Measurements from ENCODE around the gene ATP6V0B. TPM values are rescaled to one million over a fixed set of nuclear protein-coding genes. Genes with fewer than 3 reads are reported as not detected.

Gene ATP6V0B
- total and polyA plus RNA-seq, 5 experiments from 2014 or later: 55.8 to 213 (median 149) TPM

GRCh38 chr1:43981636-43982035 is 6.9 kb downstream of the ATP6V0B start:
- Mint-ChIP-seq H3K4me1 (peaks cover 26 to 35% (median 29%) of the 10 kb centered on the region in 4 donors), H3K9me3 (no peaks in the 10 kb centered on the region), H3K4me3 (peak overlapping the region in 1 of 10 donors; percentile 40), H3K27ac (no peak overlapping the region), H3K27me3 (peaks cover 3 to 19% (median 11%) of the 10 kb centered on the region in 5 donors), H3K36me3 (peaks cover 0 to 23% (median 10%) of the 10 kb centered on the region in 3 donors)
- ATAC-seq (no peak), DNase-seq (no peak)
- POLR2A ChIA-PET: no interaction called here

GRCh38 chr1:43982241-43982640 is 7.5 kb downstream of the ATP6V0B start:
- H3K27me3 Mint-ChIP-seq: peaks cover 3 to 19% (median 11%) of the 10 kb centered on the region in 5 donors
- peaks cover 0 to 17% (median 4%) of the 10 kb centered on the region in 3 donors for H3K36me3 Mint-ChIP-seq
- POLR2A ChIA-PET: no interaction called here
- ATAC-seq: no peak
- DNase-seq: no peak
- no peak overlapping the region for H3K27ac Mint-ChIP-seq
- no peaks in the 10 kb centered on the region for H3K9me3 Mint-ChIP-seq
- no peak overlapping the region for H3K4me3 Mint-ChIP-seq
- H3K4me1 Mint-ChIP-seq: peaks cover 20 to 29% (median 23%) of the 10 kb centered on the region in 4 donors

DNA sequence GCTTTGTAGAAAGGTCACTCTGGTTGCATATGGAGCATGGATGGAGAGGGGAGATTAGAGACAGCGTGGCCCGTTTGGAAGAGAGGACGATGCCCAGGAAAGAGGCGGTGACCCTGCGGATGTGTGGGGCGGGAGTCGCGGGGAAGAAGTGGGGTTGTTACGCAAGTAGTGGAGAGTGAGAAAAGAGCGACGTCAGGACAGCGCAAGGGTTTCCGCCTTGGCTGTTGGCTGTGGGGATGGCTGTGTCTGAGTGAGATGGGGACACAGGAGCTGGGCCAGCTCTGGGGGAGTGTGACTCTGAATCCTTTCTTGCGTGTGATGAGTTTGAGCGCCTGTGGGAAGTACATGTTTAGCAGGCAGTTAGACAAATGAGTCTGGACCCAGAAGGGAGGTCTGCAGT is 8.0 kb downstream of the ATP6V0B start:
- ATAC-seq: no peak
- peaks cover 0 to 11% (median 3%) of the 10 kb centered on the region in 3 donors for H3K36me3 Mint-ChIP-seq
- H3K27me3 Mint-ChIP-seq: peaks cover 3 to 19% (median 11%) of the 10 kb centered on the region in 5 donors
- H3K4me1 Mint-ChIP-seq: peaks cover 14 to 23% (median 18%) of the 10 kb centered on the region in 4 donors
- POLR2A ChIA-PET: no interaction called here
- no peak for DNase-seq
- H3K4me3 Mint-ChIP-seq: peak overlapping the region in 1 of 10 donors; percentile 4
- no peaks in the 10 kb centered on the region for H3K9me3 Mint-ChIP-seq
- H3K27ac Mint-ChIP-seq: no peak overlapping the region

GRCh38 chr1:43983253-43983899 is 8.6 kb downstream of the ATP6V0B start:
- Mint-ChIP-seq H3K27me3 (peaks cover 3 to 19% (median 11%) of the 10 kb centered on the region in 5 donors), H3K4me1 (peaks cover 8 to 18% (median 14%) of the 10 kb centered on the region in 4 donors), H3K4me3 (peak overlapping the region in 2 of 10 donors; percentile 5 to 20), H3K36me3 (peaks cover 0 to 6% (median 3%) of the 10 kb centered on the region in 3 donors), H3K9me3 (no peaks in the 10 kb centered on the region), H3K27ac (peak overlapping the region in 1 of 10 donors; percentile 12)
- POLR2A ChIA-PET: no interaction called here
- DNase-seq (no peak), ATAC-seq (no peak)

DNA sequence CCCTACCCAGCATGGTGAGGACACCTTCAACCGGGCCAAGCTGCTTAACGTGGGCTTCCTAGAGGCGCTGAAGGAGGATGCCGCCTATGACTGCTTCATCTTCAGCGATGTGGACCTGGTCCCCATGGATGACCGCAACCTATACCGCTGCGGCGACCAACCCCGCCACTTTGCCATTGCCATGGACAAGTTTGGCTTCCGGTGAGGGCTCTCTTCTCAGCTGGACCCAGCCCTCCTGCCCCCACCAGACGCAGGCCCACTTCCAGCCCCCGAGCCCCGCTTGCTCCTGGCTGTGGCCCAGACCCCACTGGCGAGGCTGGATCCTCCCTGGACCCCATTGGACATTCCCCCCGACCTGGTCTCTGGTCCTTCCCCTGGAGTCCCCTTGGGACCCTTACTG is 10.1 kb downstream of the ATP6V0B start:
- no peak for ATAC-seq
- Mint-ChIP-seq H3K36me3 (peaks cover 0 to under 1% (median 0%) of the 10 kb centered on the region in 3 donors), H3K27me3 (peaks cover 3 to 12% (median 11%) of the 10 kb centered on the region in 5 donors), H3K9me3 (no peaks in the 10 kb centered on the region), H3K4me1 (peaks cover 2 to 10% (median 7%) of the 10 kb centered on the region in 4 donors), H3K4me3 (no peak overlapping the region), H3K27ac (no peak overlapping the region)
- POLR2A ChIA-PET: no interaction called here
- DNase-seq: no peak

- Mint-ChIP-seq H3K4me3 (peak overlapping the region in 1 of 10 donors; percentile 34), H3K27me3 (peaks cover 0 to 5% (median under 1%) of the 10 kb centered on the region in 5 donors), H3K27ac (peak overlapping the region in 1 of 10 donors; percentile 49), H3K36me3 (no peaks in the 10 kb centered on the region), H3K9me3 (no peaks in the 10 kb centered on the region), H3K4me1 (peaks cover 3 to 4% (median 3%) of the 10 kb centered on the region in 4 donors)
- POLR2A ChIA-PET: no interaction called here
- DNase-seq (no peak), ATAC-seq (no peak)
Measured at GRCh38 chr1:43985984-43986595, 11.3 kb downstream of the ATP6V0B start.

- ATAC-seq (no peak), DNase-seq (no peak)
- peak overlapping the region in 1 of 10 donors; percentile 34 for H3K4me3 Mint-ChIP-seq
- no peaks in the 10 kb centered on the region for H3K9me3 Mint-ChIP-seq
- H3K36me3 Mint-ChIP-seq: no peaks in the 10 kb centered on the region
- peaks cover 6 to 9% (median 7%) of the 10 kb centered on the region in 4 donors for H3K4me1 Mint-ChIP-seq
- POLR2A ChIA-PET: interaction anchor here (2.2 kb wide), 1 partner anchor 11 kb away, joined by 8 read pairs; the partner anchor contains the start of gene ATP6V0B
- H3K27ac Mint-ChIP-seq: no peak overlapping the region
- peaks cover 0 to 3% (median 0%) of the 10 kb centered on the region in 5 donors for H3K27me3 Mint-ChIP-seq
Measured at GRCh38 chr1:43986712-43987111, 12.0 kb downstream of the ATP6V0B start.

DNA sequence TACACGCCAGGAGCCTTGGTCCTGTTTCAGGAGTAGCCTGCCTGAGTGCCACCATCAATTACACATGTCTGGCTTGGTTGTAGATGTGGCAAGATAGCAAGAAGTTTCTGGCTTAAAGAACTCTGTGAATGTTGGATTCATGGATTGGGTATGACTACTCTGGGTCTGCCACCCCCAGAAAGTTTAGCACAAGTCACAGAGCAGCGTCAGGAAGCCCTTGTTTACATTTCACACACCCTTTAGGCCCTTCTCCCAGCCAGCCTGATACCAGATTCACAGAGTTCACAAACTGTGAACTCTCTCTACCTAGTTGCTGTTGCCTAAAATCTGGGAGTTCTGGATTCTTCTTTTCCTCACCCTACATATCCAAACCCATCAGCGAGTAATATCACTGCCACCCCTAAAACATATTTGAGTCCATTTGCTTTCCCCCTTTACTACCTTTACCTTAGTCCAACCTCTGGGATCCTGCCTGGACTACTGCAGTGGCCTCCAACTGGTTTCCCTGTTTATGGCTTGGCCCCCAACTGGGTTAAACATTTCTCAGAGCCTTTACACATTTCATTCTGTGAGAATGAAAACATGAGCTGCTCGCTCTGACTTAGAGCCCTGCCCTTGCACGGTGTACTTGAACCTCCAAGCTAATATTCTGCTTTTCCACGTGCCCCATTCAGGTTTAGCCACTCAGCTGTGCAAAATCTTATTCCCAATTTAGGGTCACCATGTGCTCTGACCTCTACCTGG is 12.6 kb downstream of the ATP6V0B start:
- no peak for ATAC-seq
- no peaks in the 10 kb centered on the region for H3K9me3 Mint-ChIP-seq
- peaks cover 10 to 15% (median 12%) of the 10 kb centered on the region in 4 donors for H3K4me1 Mint-ChIP-seq
- no peak for DNase-seq
- H3K36me3 Mint-ChIP-seq: no peaks in the 10 kb centered on the region
- no peaks in the 10 kb centered on the region for H3K27me3 Mint-ChIP-seq
- no peak overlapping the region for H3K4me3 Mint-ChIP-seq
- POLR2A ChIA-PET: interaction anchor here (2.2 kb wide), 1 partner anchor 12 kb away, joined by 8 read pairs; the partner anchor contains the start of gene ATP6V0B
- no peak overlapping the region for H3K27ac Mint-ChIP-seq

GRCh38 chr1:43990271-43991199 is 15.8 kb downstream of the ATP6V0B start:
- Mint-ChIP-seq H3K27me3 (no peaks in the 10 kb centered on the region), H3K27ac (peak overlapping the region in 6 of 10 donors; percentile 24 to 90 (median 86)), H3K4me3 (peak overlapping the region; percentile 87 to 96 (median 94)), H3K4me1 (peaks cover 15 to 20% (median 18%) of the 10 kb centered on the region in 4 donors), H3K36me3 (no peaks in the 10 kb centered on the region), H3K9me3 (no peaks in the 10 kb centered on the region)
- peak in 1 of 2 donors; percentile 3 for ATAC-seq
- POLR2A ChIA-PET: interaction anchor here (1.0 to 2.4 kb wide), 2 partner anchors 16 to 45 kb away, joined by 3 to 12 read pairs; partner anchors contain the start of gene ATP6V0B
- DNase-seq: no peak

DNA sequence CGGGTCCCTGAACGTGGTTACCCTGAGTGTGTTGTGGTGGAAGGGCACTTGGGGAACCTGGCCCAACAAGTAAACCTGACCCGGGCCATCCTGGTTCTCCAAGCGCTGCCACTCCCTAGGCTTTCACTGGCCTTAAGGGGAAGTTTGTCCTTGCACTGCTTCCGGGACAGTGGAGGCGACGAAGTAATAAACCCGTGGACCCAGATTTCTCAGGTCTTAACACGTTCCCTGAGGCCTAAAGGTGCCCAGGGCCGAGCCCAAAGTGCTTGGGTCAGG is 16.4 kb downstream of the ATP6V0B start:
- H3K27me3 Mint-ChIP-seq: no peaks in the 10 kb centered on the region
- DNase-seq (no peak), ATAC-seq (no peak)
- peaks cover 15 to 20% (median 18%) of the 10 kb centered on the region in 4 donors for H3K4me1 Mint-ChIP-seq
- H3K36me3 Mint-ChIP-seq: no peaks in the 10 kb centered on the region
- POLR2A ChIA-PET: interaction anchor here (1.0 to 2.4 kb wide), 2 partner anchors 16 to 45 kb away, joined by 3 to 12 read pairs; partner anchors contain the start of gene ATP6V0B
- no peaks in the 10 kb centered on the region for H3K9me3 Mint-ChIP-seq
- peak overlapping the region in 7 of 10 donors; percentile 24 to 90 (median 84) for H3K27ac Mint-ChIP-seq
- H3K4me3 Mint-ChIP-seq: peak overlapping the region; percentile 87 to 96 (median 94)

DNA sequence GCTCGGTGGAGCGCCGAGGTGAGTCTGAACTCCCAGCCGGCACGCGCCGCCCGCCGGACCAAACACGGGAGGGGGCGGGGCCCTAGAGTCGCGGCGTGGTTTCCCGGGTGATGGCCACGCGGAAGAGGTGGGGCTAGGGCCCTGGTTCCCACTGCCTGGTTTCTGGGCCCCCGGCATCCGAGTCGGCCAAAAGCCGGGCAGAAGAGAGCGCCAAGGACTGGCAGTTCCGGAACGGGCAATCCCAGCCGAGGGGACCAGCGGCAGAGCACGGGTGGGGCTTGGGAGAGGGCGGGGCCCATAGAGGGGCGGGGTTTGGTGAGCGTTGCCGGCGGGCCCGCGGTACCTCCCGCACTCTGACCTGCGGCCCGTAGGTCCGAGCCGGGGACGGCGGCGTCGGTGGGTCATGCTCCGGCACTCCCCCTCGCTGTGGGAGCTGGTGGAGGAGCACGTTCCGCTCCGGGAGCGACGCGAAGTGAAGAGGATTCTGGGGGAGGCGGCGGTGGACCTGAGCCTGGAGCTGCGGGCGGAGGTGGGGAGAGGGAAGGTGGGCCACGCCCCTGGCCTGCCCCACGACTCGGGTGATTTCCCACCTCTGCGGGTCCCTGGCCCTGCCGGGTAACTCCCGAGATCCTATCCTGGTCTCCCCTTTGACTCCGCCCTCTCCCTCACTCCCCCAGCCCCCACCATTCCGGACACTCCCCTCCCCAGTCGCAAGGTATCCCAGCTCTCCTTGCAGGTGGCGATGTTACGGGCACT is 16.9 kb downstream of the ATP6V0B start, which contains the start of gene CCDC24:
TSS of gene CCDC24 (plus strand) at position 124 of the 756 bp plus-strand sequence. CDS start at position 404, 280 bp downstream.
- DNase-seq: peak; percentile 49 to 83 (median 64)
- POLR2A ChIA-PET: interaction anchor here (1.3 kb wide), 1 partner anchor 15 kb away, joined by 4 read pairs; no protein-coding TSS in a partner anchor
- peaks cover 15 to 20% (median 18%) of the 10 kb centered on the region in 4 donors for H3K4me1 Mint-ChIP-seq
- no peaks in the 10 kb centered on the region for H3K9me3 Mint-ChIP-seq
- peak; percentile 81 to 90 for ATAC-seq
- H3K27ac Mint-ChIP-seq: peak within 1 kb of the TSS; percentile 29 to 91 (median 84)
- peak within 1 kb of the TSS; percentile 87 to 96 (median 94) for H3K4me3 Mint-ChIP-seq
- H3K27me3 Mint-ChIP-seq: peaks cover 0 to 2% (median 0%) of the 10 kb centered on the region in 5 donors
- H3K36me3 Mint-ChIP-seq: no peaks in the 10 kb centered on the region
